Head of caudate nucleus (tissue), 42 donors: Measurements from ENCODE around the gene MARK3.
"Not testable (repeated sequence)": the region's sequence is repeated elsewhere in the genome, so short reads cannot be mapped to it uniquely, and the experiment has no call there.

Experiments
- DNase-seq, 42 donors: peaks; one replicate each; pipeline versions ENCODE4 v3.0.0 to v3.0.0-alpha.2; 2020 to 2021; ENCODE audit warnings: mixed read lengths in 7 of 42
- intact Hi-C: fragments of 100-400 bp; cut with DNase I; formaldehyde crosslinking; loops from one replicate; pipeline ENCODE4 v1.15.0; 2022

MARK3 gene

GRCh38 chr14:103385152-103385928 is at the start of gene MARK3:
TSS of gene MARK3 (plus strand) at chr14:103385415. CDS start at chr14:103386030, 615 bp downstream.
- intact Hi-C loops: loop anchor here (2.0 kb wide), 1 partner anchor 51 kb away; the partner anchor contains the start of gene EIF5
- peak; percentile 94 to 99 (median 98) for DNase-seq

- no peak for DNase-seq
- intact Hi-C loops: no loop called here
These were observed 49.0 kb upstream of the MARK3 start for GRCh38 chr14:103336191-103336590.

GRCh38 chr14:103337794-103338193 is 47.4 kb upstream of the MARK3 start:
- intact Hi-C loops: no loop called here
- no peak for DNase-seq

- DNase-seq: no peak
- intact Hi-C loops: no loop called here
These were observed 45.7 kb upstream of the MARK3 start for GRCh38 chr14:103339561-103339960.

GRCh38 chr14:103340480-103341212 is 44.6 kb upstream of the MARK3 start:
- no peak for DNase-seq
- intact Hi-C loops: no loop called here

GRCh38 chr14:103341250-103342129 is 43.7 kb upstream of the MARK3 start:
- intact Hi-C loops: no loop called here
- no peak for DNase-seq

- DNase-seq: no peak
- intact Hi-C loops: no loop called here
These were observed 41.9 kb upstream of the MARK3 start for GRCh38 chr14:103343164-103343879.

GRCh38 chr14:103343905-103344797 is 41.1 kb upstream of the MARK3 start:
- DNase-seq: no peak

GRCh38 chr14:103346286-103346685 is 38.9 kb upstream of the MARK3 start:
- intact Hi-C loops: no loop called here
- DNase-seq: no peak

More at GRCh38 chr14:103343905-103344797, 41.1 kb upstream of the MARK3 start:
- intact Hi-C loops: no loop called here

- intact Hi-C loops: no loop called here
- no peak for DNase-seq
These were observed 38.0 kb upstream of the MARK3 start for GRCh38 chr14:103347091-103347815.

GRCh38 chr14:103348154-103348553 is 37.1 kb upstream of the MARK3 start:
- DNase-seq: no peak
- intact Hi-C loops: no loop called here

- DNase-seq: no peak
These were observed 35.2 kb upstream of the MARK3 start for GRCh38 chr14:103349982-103350381.

GRCh38 chr14:103353362-103353761 is 31.9 kb upstream of the MARK3 start:
- no peak for DNase-seq
- intact Hi-C loops: no loop called here

More at GRCh38 chr14:103349982-103350381, 35.2 kb upstream of the MARK3 start:
- intact Hi-C loops: no loop called here

- intact Hi-C loops: no loop called here
- DNase-seq: peak in 11 of 42 donors; percentile 12 to 59 (median 35)
These were observed 31.1 kb upstream of the MARK3 start for GRCh38 chr14:103354141-103354540.

GRCh38 chr14:103356024-103356682 is 29.1 kb upstream of the MARK3 start:
- DNase-seq: no peak
- intact Hi-C loops: no loop called here

GRCh38 chr14:103357552-103357951 is 27.7 kb upstream of the MARK3 start:
- DNase-seq, intact Hi-C loops: not testable (repeated sequence)

GRCh38 chr14:103360548-103360947 is 24.7 kb upstream of the MARK3 start:
- intact Hi-C loops: no loop called here
- no peak for DNase-seq
